GM04504 (cell line): ENCODE results near the gene TPRG1.

ENCODE experiments used
- DNase-seq: peaks from one replicate; pipeline ENCODE4 v3.0.0-alpha.2; 2012; ENCODE audit warnings: low read depth

Gene TPRG1

DNA sequence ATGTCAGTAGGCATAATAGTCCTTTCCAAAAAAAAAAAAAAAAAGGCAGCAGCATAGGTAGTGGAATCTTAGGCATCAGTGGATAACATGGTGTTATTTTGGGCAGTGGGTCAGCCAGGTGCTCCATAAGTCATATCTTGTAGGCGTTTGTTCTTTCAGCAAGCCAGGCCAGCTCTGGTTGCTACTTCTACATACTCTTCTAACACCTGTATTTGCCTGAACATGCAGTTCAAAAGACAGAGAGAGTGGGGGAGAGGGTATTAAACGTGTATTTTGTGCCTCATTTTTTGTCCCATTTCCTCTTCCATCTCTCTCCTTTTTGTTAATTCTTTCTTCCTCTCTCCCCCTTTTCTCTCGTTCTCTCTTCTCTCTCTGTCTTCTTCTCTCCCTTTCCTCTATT lies 110.4 kb downstream of the TPRG1 start:
- no peak for DNase-seq

DNA sequence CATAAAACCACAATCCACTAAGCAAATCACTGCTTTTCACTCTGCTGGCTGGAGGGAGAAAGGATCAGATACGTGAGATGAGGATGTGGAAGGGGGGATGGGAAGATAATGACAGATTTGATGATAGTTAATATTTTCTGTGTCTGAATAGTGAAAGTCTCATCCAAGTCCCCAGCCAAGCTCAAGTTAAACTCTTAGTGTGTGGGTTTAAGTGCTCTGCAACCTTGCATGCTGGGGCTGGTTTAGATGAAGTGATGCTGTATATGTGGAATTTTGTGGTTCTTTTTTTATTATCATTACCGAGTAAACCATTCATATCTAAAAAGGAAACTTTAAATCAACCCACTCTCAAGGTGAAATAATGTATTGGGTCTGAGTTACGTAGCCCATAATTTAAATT lies 111.0 kb downstream of the TPRG1 start:
- no peak for DNase-seq

DNA sequence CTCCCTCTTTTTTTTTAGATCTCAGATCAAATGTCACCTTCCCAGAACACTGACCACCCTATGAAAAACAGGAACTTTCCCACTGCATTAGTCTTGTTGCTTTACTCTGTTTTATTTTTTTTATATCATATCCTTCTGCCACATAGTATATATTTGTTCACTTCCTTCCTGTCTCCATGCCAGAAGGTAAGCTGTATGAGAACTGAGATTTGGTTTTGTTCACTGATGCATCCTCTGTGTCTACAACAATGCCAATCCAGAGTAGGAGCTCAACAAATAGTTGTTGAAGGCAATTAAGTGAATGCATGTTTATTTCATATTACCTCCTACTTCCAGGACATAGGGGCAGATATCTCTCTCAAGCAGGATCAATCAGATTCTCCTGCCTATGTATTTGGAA lies 114.4 kb downstream of the TPRG1 start:
- DNase-seq, result no peak

DNA sequence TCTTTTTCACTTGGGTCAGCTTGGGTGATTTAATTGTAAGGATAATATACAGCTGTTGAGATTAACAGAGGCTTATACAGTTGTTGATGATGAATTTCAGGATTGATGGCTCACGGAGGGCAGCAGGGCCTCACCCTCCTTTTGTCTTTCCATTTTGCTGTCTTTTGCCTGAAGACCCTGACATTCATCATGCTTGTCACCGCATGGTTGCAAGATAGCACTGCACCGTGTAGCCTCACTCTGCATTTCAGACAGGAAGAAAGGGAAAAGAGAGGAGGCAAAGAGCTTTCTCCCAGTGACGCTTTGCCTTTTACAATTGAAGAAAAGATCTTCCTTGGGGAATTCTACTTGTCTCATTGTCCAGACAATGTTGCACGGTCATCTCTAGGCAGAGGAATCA lies 115.1 kb downstream of the TPRG1 start:
- DNase-seq, result no peak

DNA sequence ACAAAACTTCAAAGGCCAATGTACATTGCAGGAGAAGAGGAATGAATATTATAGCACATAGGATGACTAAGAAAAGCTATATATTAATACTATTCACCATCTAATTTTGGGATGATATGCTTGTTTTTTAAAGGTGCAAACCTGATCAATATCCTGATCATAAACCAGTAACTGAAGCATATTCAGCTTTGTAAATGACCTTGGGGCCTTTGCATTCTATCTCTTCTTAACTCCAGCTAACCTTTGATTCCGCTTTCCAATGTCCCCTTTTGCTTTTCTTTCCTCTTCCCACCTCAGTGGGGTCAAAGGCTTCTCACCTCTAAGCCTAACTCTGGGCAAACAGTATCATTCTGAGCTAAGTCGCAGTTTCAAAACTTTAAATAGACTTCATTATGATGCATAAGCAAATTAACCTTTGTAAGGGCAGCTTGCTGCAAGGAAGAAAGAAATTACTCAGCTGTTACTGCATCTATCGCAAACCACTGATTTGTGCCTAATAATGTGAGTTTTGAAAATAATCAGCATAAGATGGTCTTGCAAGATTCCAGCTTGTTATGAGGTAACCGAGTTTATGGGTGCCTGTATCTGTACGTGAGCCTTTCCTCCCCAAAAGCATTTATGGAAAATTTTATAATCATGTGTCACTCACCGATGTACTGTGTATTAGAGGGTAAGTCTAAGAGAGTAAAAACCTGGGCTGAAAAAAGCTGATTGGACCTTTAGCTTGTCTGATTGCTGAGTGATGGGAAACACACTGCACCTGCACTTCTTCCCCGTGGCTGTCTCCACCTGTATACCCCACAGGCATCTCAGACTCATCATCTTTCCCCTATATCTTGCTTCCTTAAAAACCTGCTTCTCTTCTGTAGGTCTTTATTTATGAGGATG lies 116.8 kb downstream of the TPRG1 start:
- DNase-seq, result no peak

DNA sequence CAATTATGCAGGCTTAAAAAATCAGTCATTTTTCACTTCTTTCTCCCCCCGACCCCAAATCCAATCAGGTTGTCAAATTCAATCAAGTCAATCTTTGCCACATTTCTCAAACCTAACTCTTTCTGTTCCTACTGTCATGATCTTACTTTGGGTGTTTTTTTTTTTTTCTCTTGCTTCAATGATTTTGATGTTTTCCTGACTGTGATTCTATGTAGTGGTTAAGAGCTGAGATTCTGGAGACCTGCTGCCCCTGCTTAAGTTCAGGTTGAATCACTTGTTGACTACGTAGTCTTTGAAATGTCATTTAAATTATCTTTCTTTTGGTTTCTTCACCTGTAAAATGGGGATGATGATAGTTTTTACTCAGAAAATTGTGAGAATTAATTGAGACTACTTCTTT lies 117.5 kb downstream of the TPRG1 start:
- DNase-seq, result no peak

DNA sequence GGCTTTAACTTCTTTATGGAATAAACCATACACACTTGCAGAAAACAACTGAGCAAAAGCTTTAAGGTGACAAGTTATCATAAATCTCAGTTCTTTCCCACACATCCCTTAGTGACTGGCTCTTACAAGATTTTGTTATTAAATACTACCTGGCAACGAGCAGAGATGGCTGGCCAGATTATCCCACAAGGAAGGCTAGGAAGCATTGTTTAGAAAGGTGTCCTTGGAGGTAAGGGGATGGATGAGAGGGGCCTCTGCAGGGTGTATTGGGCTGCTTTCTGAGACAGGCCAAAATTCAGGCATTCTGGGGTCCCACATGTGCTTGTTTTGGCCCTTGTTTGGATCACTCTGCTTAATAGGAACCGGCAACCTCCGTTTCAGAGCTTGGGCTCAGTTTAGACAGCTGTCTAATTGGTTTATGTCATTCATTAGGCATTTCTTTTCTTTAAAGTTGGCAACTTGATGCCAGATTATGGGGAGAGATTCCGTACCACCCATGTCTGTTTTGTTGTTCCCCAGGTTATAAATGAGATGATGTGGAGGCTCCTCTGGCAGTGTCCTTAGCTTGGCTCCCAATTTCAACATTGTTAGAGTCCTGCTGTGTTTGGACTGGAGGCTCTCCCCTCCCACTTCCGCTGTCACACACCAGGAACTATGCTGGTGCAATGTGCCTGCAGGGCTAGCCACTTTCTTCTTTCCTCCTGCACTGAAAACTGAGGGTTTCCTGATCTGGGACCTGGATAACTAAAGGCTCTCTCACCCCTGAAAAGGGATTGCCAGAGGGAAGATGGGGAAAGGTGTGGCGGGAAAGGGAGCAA lies 121.1 kb downstream of the TPRG1 start:
- DNase-seq, result no peak

DNA sequence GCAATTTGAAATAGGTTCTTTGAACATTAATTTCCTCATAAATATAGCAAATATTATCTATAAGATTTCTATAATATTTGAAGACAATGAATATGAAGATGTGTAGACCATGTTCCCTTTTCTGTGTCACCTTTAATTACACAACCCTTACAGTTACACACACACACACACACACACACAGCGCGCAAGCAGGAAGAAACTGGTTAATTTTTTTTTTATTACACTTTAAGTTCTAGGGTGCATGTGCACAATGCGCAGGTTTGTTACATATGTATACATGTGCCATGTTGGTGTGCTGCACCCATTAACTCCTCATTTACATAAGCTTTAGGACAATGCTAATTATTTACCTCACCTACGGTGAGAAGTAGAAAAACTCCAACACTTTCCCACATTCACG lies 122.9 kb downstream of the TPRG1 start:
- no peak for DNase-seq

DNA sequence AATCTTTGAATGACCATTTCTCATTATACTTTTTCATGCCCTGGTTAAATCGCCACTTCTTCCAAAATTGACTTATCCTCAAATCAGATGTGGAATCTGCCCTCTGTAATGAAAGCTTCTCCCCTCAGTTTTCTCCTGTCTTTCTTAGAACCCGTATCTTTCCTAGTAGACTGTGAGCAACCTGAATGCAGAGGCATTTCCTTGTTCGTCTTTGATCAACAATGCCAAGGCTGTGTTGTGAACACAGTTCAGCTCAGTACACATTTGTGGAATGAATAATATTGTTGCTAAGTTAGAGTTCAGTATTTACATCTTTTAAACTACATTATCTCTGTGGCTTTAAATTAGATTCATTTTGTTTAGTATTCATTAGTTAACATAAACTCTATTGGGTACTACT lies 123.3 kb downstream of the TPRG1 start:
- DNase-seq, result no peak

DNA sequence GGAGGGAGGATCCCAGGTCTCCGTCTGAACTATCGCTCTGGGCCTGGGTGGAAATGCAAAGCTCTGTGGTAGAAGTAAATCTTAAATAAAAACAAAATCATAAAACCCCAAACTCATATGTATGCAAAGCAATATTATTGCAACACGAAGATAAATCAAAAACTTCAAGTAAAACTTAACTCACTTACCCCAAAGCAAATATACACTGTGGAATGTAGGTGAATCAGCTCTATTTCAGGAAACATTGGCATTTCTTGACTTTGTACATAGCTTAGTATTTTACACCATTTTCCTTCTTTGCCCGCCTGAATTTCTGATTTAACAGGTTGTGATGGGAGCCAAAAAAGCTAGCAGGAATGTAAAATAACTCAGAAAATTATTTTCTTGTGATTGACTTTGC lies 126.2 kb downstream of the TPRG1 start:
- DNase-seq, result no peak

DNA sequence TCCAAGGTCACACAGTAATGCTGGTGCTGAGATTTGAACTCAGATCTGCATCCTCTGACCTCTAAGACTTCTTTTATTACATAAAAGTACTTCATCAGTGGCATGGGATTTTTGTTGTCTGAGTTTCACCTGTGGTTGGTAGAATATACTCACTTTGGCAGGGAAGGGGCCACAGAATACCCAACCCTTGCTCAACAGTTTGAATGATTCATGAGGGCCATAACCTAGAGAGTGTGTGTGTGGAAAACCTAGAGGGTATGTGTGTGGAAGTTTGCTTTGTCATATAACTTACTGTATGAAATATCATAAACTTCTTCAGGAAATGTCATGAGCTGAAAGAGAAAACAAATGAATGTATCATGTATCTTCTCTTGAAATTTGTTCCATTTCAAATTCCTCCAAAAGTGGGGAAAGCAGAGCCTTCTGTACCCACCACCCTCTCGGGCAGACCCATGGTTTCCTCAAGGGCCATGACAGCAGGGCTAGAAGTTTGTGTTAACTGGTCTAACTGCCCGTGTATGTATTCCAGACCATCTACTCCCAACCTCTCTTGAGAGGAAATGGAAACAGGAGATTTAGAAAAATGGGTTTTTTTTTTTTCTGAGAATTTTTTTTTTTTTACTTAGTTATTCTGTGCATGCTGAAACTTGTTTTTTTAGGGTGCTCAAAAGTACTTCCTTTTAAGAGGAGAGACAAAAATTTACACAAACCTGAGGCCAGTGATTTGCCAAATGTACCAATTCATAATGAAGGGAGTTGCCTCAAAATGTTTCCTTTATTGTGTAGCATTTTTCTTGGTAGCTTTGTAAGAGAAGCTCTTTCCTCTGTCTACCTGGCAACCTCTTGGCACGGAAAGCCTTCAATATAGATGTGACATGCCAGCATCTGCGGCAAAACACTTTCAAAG lies 127.0 kb downstream of the TPRG1 start:
- DNase-seq, result no peak

DNA sequence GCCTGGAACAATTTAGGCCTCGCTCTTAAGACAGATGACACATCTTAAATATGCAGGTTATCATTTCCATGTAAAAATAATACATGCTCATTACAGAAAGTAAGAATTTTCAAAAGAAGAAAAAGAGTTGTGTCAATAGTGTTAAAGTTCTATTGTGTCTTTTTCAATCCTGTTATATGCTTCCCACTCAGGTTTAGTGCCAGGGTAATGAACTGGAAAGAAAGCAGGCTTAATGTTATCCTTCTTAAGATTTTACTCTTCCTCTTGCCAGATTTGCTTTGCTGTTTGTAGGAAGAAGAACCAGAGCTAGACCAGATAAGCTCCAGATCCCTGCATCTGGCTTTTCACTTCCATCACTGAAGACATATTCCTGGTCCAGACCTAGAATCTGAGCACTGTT lies 128.6 kb downstream of the TPRG1 start:
- no peak for DNase-seq

DNA sequence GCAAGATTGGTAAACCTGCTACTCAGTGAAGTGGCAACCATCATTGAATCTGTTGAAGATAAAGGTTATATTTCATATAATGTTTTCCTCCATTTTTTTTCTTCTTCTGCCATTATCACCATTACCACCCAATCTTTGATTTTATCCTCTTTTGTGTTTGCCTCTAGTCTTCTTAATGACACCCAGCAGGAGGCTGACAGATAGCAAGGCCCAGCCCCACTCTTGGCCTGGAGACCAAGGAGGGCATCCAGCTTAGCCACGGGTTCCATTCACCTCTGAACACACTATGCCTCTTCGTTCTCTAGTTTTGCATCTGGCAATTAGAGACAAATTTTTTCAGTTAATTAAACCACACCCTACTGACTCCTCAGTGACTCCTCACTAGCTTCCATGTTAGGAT lies 129.7 kb downstream of the TPRG1 start:
- DNase-seq, result no peak

DNA sequence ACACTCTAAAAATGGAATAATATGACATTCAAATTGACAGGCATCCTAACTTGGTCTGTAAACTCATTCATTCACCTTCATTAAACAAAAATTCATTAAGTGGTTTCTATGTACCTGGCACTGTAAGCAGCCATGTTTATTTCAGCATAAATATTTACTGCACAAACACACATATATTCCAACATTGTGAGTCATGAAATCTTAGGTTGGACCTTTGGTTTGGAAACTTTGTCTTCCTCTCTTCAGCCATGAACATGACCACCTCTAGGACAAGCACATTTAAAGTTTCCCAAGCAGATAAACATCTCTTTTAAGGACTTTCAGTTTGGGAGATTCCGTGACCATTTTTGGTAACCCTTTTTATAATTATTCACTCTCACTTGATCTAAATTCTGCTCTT lies 131.8 kb downstream of the TPRG1 start:
- DNase-seq, result no peak

DNA sequence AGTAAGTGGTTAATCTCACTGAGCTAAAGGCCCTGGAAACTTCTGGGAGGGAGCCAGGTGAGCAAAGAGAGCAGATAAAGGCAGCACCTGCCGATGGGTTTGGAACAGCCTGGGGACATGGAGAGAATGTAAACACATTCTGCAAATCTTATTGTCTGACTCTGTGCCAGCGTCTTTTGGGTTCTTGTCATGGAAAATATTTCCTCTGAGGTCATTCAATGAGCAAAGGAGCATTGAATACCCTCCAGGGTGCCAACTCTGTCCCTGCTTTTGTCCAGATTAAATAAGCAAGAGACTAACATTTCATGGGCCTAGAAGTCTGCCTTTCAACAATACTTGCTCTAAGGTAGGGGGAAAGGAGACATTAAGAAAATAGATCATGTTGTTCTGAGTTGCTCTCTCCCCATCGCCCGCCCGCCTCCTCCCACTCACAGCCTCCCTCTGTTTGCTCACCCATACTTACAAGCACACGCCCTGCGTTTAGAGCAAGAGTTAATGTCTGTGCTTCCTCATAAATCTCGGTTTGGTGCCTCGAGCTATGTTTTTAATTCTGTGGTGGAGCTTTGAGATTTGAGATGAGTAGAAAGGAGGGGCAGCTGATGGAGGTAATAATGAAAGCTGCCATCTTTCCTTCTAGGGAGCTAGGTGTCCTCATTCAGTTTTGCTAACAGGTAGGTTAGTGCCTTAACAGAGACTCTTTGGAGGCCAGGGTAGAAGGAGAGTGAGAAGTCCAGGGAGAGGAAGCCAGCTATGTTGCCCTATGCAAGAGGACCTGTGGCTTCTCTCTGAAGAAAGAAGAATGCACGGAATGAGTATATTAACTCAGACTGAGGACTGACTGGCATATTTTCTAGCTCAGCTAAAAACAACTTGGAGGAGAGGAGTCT lies 132.9 kb downstream of the TPRG1 start:
- no peak for DNase-seq

DNA sequence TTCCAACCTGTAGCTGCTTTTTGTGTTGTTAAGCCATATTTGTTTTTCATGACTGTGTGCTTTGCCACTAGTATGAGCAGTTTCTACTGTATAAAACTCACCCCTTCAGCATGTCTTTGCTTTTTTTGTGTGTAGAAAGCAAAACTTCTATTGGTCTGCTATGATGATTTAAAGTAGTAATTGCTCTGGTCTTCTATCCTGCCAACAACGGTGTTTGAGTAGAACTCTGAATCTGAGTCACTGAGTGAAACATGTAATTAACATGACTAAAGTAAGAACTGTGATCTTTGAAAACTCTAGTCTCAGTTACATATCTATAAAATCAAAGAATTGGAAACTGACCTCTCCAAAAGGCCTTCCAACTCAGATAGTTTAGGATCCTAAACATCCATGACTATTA lies 133.6 kb downstream of the TPRG1 start:
- DNase-seq, result no peak

DNA sequence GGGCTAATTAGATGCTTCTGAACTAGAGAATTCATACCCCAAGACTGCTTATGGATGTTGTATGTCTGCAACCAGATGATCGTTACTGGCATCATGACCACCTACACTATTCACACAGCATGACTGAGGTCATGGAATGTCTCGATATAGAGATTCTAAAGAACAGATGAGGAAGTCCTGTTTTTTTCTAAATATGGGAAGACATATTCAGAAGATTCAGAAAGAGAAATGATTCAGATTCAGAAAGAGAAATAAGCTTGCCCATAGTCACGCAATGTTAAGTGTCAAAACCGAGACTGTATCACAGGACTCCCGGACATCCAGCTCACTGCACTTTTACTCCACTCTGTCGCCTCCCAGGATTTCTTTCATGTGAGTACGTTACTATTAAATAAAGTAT lies 136.2 kb downstream of the TPRG1 start:
- DNase-seq, result no peak

DNA sequence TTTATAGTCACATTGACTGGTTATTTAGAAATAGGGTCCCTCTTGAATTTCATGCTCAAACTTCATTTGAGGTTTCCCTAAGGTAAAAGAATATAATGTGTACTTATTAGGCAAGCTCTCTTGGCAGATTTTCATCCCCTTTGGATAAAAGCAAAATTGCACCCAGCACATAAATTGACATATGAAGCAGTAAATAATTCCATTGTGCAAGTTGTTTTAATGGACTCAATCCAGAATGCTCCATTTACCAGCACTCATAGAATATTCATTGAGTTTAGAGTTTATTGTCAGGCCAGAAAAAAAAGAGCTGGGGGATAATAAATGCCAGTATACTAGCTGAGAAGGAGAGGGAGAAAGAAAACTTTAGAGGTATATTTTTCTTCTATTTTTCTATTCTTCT lies 136.8 kb downstream of the TPRG1 start:
- no peak for DNase-seq

DNA sequence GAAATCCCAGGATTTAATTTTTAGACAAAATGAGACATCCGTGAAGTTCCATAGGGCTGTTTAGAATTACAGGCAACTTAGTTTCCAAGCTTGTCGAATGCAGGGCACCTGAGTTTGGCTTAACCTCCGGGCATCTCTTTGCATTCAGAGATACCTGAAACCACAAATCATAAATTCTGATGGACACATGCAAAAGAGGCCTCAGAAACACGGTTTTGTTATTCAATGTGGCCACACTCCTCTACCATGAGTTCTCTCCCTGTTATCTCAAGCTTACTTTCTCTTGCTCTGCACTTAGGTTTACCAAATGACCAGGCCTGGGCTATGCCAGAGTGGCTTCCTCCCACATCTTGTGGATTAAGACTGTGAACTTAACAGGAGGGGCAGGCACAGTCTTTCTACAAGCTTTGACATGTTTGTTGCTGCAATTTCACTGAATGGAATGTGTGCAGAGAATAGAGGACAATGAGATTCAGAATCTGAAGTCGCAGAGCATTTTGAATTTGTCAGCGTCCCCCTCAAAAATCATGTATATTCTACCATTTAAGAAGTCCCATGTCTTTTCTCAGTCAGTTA lies 137.7 kb downstream of the TPRG1 start:
- no peak for DNase-seq

DNA sequence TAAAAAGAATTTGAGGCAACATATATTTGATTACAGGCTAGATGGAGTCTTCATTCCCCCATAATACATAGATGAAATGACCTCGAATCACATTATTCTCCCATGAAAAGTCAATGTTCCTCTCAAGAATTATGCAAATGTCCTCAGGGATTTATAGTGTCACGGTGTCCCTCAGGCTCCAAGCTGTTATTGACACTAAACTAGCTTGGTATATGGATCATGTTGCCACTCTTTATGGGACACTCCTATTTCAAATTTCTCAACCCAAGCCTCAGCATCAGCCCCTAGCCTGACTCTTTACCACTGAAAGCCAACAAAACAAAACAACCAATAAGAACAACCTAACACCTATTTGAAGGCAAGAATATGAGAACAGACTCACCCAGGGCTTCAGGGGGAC lies 139.8 kb downstream of the TPRG1 start:
- DNase-seq, result no peak

DNA sequence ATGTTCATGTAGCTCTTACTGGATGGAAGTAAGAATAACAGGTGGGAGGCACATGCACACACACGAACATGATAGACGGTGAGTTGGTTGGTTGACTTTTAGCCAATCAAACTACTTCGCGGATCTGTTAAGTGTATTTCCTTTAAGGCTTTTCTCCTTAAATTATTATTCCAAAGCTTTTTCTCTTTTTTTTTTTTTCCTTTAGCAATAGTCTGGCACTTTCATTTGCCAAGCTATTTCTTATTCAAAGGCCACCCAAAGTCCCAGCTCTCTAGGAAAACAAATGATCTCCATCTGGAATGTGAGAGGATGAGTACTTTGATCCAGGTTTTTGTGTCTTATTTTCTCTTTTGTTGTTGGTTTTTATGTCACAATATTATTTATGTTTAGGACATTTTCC lies 141.1 kb downstream of the TPRG1 start:
- DNase-seq, result no peak
